SK-N-SH treated with all-trans-retinoic acid at 6 μM for 48 hours (cell line): ENCODE results near the gene STEAP1B.

Source experiments
- ATAC-seq: fragments of 200-7000 bp; cut with Tn5 transposase; 3 replicates; pipeline ENCODE4 v1.9.1; 2020; ENCODE audit warnings: mild to moderate bottlenecking, moderate library complexity
- ARNTL ChIP-seq: fragments of 450-650 bp; formaldehyde crosslinking; IDR thresholded peaks from 2 replicates; pipeline ENCODE4 v1.5.0; 2020; ENCODE audit warnings: low read depth, mild to moderate bottlenecking, moderate library complexity, borderline replicate concordance
- BACH2 ChIP-seq: fragments of 250-450 bp; sonication (Bioruptor Pico); IDR thresholded peaks from 2 replicates; pipeline ENCODE4 v1.9.0; 2021; ENCODE audit warnings: mild to moderate bottlenecking, borderline replicate concordance
- CREB5 ChIP-seq: fragments of 250-450 bp; sonication (Bioruptor Pico); IDR thresholded peaks from 2 replicates; pipeline ENCODE4 v1.5.1; 2020; ENCODE audit warnings: low read depth, mild to moderate bottlenecking, moderate library complexity
- CSDC2 ChIP-seq: fragments of 250-450 bp; sonication (Bioruptor Pico); IDR thresholded peaks from 2 replicates; pipeline ENCODE4 v1.5.0; 2020; ENCODE audit warnings: mild to moderate bottlenecking, moderate library complexity
- CSRNP3 ChIP-seq: fragments of 250-450 bp; sonication (Bioruptor Pico); IDR thresholded peaks from 2 replicates; pipeline ENCODE4 v1.5.1; 2021; ENCODE audit warnings: mild to moderate bottlenecking, moderate library complexity
- ESRRG ChIP-seq: fragments of 250-450 bp; sonication (Bioruptor Pico); IDR thresholded peaks from 2 replicates; pipeline ENCODE4 v1.6.1; 2021; ENCODE audit warnings: mild to moderate bottlenecking
- ISL1 ChIP-seq: fragments of 250-450 bp; sonication (Bioruptor Pico); IDR thresholded peaks from 2 replicates; pipeline ENCODE4 v2.1.2; 2022; ENCODE audit warnings: mild to moderate bottlenecking, moderate library complexity
- PATZ1 ChIP-seq: fragments of 250-450 bp; sonication (Bioruptor Pico); IDR thresholded peaks from 2 replicates; pipeline ENCODE4 v1.8.0; 2020; ENCODE audit warnings: mild to moderate bottlenecking, moderate library complexity, borderline replicate concordance
- PPARA ChIP-seq: fragments of 250-450 bp; sonication (Bioruptor Pico); IDR thresholded peaks from 2 replicates; pipeline ENCODE4 v1.5.0; 2020; ENCODE audit warnings: mild to moderate bottlenecking, borderline replicate concordance
- RARB ChIP-seq: fragments of 250-450 bp; sonication (Bioruptor Pico); IDR thresholded peaks from 2 replicates; pipeline ENCODE4 v1.8.0; 2021; ENCODE audit warnings: mild to moderate bottlenecking, moderate library complexity
- SNAI2 ChIP-seq: fragments of 250-450 bp; sonication (Bioruptor Pico); IDR thresholded peaks from 2 replicates; pipeline ENCODE4 v1.5.0; 2020; ENCODE audit warnings: mild to moderate bottlenecking, moderate library complexity
- TCF4 ChIP-seq: fragments of 250-450 bp; sonication (Bioruptor Pico); IDR thresholded peaks from 2 replicates; pipeline ENCODE4 v1.8.0; 2021; ENCODE audit warnings: mild to moderate bottlenecking, moderate library complexity, borderline replicate concordance
- ZC3H10 ChIP-seq: fragments of 250-450 bp; sonication (Bioruptor Pico); IDR thresholded peaks from 2 replicates; pipeline ENCODE4 v1.5.1; 2021; ENCODE audit warnings: mild to moderate bottlenecking, moderate library complexity
- ZFP3 ChIP-seq: fragments of 250-450 bp; sonication (Bioruptor Pico); IDR thresholded peaks from 2 replicates; pipeline ENCODE4 v1.5.0; 2020; ENCODE audit warnings: mild to moderate bottlenecking, moderate library complexity
- TF ChIP-seq, protein P1 (sequence below): fragments of 250-450 bp; sonication (Bioruptor Pico); IDR thresholded peaks from 2 replicates; pipeline ENCODE4 v1.8.0; 2021; ENCODE audit warnings: low read depth, mild to moderate bottlenecking, moderate library complexity, borderline replicate concordance

Gene STEAP1B

GRCh38 chr7:22371878-22372277 is 128.1 kb downstream of the STEAP1B start:
- no peak for ATAC-seq

More at GRCh38 chr7:22371878-22372277, 128.1 kb downstream of the STEAP1B start:
- TF ChIP-seq, protein P1, sequence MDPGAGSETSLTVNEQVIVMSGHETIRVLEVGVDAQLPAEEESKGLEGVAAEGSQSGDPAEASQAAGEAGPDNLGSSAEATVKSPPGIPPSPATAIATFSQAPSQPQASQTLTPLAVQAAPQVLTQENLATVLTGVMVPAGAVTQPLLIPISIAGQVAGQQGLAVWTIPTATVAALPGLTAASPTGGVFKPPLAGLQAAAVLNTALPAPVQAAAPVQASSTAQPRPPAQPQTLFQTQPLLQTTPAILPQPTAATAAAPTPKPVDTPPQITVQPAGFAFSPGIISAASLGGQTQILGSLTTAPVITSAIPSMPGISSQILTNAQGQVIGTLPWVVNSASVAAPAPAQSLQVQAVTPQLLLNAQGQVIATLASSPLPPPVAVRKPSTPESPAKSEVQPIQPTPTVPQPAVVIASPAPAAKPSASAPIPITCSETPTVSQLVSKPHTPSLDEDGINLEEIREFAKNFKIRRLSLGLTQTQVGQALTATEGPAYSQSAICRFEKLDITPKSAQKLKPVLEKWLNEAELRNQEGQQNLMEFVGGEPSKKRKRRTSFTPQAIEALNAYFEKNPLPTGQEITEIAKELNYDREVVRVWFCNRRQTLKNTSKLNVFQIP (CRISPR knock-in tag): no peak
- TF ChIP-seq ESRRG (CRISPR knock-in tag) (no peak), BACH2 (CRISPR knock-in tag) (no peak), RARB (CRISPR knock-in tag) (no peak), ISL1 (no peak), ZC3H10 (CRISPR knock-in tag) (no peak), SNAI2 (CRISPR knock-in tag) (no peak), ZFP3 (no peak), CSDC2 (CRISPR knock-in tag) (no peak), CREB5 (CRISPR knock-in tag) (no peak), TCF4 (CRISPR knock-in tag) (no peak), CSRNP3 (CRISPR knock-in tag) (no peak), PPARA (CRISPR knock-in tag) (no peak), PATZ1 (CRISPR knock-in tag) (no peak), ARNTL (CRISPR knock-in tag) (no peak)
